HG03571 (cell line): ENCODE results near the gene PDGFRB.

Experiments
- ATAC-seq: cut with Tn5 transposase; IDR thresholded peaks from one replicate; pipeline ENCODE4 v1.9.1; 2021; ENCODE audit not compliant: unreplicated experiment

The PDGFRB gene

GRCh38 chr5:150147670-150148069, 8.0 kb downstream of the PDGFRB start:
- ATAC-seq, result no peak

GRCh38 chr5:150146862-150147601, 8.6 kb downstream of the PDGFRB start:
- ATAC-seq, result no peak

- no peak for ATAC-seq
Measured at GRCh38 chr5:150146235-150146634, 9.4 kb downstream of the PDGFRB start.

GRCh38 chr5:150144879-150145278, 10.8 kb downstream of the PDGFRB start:
- no peak for ATAC-seq

- no peak for ATAC-seq
Measured at GRCh38 chr5:150144246-150144801, 11.3 kb downstream of the PDGFRB start.

GRCh38 chr5:150143350-150144245, 12.0 kb downstream of the PDGFRB start:
- ATAC-seq, result no peak

GRCh38 chr5:150142959-150143349, 12.7 kb downstream of the PDGFRB start:
- no peak for ATAC-seq

- ATAC-seq, result no peak
Measured at GRCh38 chr5:150142185-150142958, 13.3 kb downstream of the PDGFRB start.

- no peak for ATAC-seq
Measured at GRCh38 chr5:150141544-150142184, 14.0 kb downstream of the PDGFRB start.

GRCh38 chr5:150140830-150141229, 14.8 kb downstream of the PDGFRB start:
- no peak for ATAC-seq

GRCh38 chr5:150139334-150139733, 16.3 kb downstream of the PDGFRB start:
- ATAC-seq, result no peak

- no peak for ATAC-seq
Measured at GRCh38 chr5:150138551-150139265, 16.9 kb downstream of the PDGFRB start.

- no peak for ATAC-seq
Measured at GRCh38 chr5:150137997-150138396, 17.6 kb downstream of the PDGFRB start.

- no peak for ATAC-seq
Measured at GRCh38 chr5:150137168-150137957, 18.3 kb downstream of the PDGFRB start.

- no peak for ATAC-seq
Measured at GRCh38 chr5:150136305-150137167, 19.1 kb downstream of the PDGFRB start.

GRCh38 chr5:150135557-150136304, 19.9 kb downstream of the PDGFRB start:
- ATAC-seq, result no peak

GRCh38 chr5:150134198-150134588, 21.5 kb downstream of the PDGFRB start:
- no peak for ATAC-seq
